H1 (cell line): Measurements from ENCODE around the gene TEX47.

Experiments used
- POLR2AphosphoS5 ChIP-seq: IDR thresholded peaks from 2 replicates; pipeline ENCODE4 v1.6.1; 2011; ENCODE audit warnings: low read depth, low read length
- SIX5 ChIP-seq: IDR thresholded peaks from 2 replicates; pipeline ENCODE4 v1.6.1; 2011; ENCODE audit warnings: mild to moderate bottlenecking, low read depth, low read length
- TF ChIP-seq, protein P1 (sequence below), 3 experiments: IDR thresholded peaks; 1 replicate in 2 of 3; 2 replicates in 1 of 3; pipeline versions ENCODE4 v1.5.1 to v1.6.1; 2011; ENCODE audit warnings: low read length in 3 of 3, mild to moderate bottlenecking in 3 of 3, inconsistent platforms in 2 of 3, low read depth in 1 of 3, moderate library complexity in 1 of 3; ENCODE audit not compliant: insufficient read depth in 1 of 3; ENCODE audit errors: control extremely low read depth in 1 of 3

DNA sequence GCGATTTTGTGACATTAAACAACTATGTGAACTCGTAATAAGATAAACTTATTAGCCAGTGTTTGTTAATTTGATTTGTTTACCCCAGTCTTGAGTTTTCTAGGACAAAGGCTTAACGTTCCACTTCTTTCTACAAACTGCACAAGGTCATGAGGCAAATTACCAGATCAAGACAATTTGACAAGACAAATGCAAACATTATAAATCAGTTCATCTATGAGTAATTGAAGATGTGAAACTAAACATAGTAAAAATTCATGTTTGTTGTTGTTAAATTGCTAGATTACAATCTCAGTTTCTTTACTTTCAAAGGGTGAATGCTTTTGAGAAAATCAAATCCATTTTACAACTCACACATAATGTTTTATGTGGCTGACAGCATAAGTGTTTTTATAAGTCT is 49.4 kb downstream of the TEX47 start:
- TF ChIP-seq, protein P1, sequence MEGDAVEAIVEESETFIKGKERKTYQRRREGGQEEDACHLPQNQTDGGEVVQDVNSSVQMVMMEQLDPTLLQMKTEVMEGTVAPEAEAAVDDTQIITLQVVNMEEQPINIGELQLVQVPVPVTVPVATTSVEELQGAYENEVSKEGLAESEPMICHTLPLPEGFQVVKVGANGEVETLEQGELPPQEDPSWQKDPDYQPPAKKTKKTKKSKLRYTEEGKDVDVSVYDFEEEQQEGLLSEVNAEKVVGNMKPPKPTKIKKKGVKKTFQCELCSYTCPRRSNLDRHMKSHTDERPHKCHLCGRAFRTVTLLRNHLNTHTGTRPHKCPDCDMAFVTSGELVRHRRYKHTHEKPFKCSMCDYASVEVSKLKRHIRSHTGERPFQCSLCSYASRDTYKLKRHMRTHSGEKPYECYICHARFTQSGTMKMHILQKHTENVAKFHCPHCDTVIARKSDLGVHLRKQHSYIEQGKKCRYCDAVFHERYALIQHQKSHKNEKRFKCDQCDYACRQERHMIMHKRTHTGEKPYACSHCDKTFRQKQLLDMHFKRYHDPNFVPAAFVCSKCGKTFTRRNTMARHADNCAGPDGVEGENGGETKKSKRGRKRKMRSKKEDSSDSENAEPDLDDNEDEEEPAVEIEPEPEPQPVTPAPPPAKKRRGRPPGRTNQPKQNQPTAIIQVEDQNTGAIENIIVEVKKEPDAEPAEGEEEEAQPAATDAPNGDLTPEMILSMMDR (IDR thresholded peaks at IDR 0.05; ENCODE audit: control extremely low read depth in 1 of 3, insufficient read depth in 1 of 3, low read depth in 1 of 3, low read length in 3 of 3): no peak
- TF ChIP-seq SIX5 (no peak), POLR2AphosphoS5 (no peak)
